SK-N-SH treated with all-trans-retinoic acid at 6 μM for 48 hours (cell line): ENCODE measurements around the gene TMEM151B.

Experiments used
- ARNTL ChIP-seq: fragments of 450-650 bp; formaldehyde crosslinking; IDR thresholded peaks from 2 replicates; pipeline ENCODE4 v1.5.0; 2020; ENCODE audit warnings: low read depth, mild to moderate bottlenecking, moderate library complexity, borderline replicate concordance
- CREB5 ChIP-seq: fragments of 250-450 bp; sonication (Bioruptor Pico); IDR thresholded peaks from 2 replicates; pipeline ENCODE4 v1.5.1; 2020; ENCODE audit warnings: low read depth, mild to moderate bottlenecking, moderate library complexity
- CSDC2 ChIP-seq: fragments of 250-450 bp; sonication (Bioruptor Pico); IDR thresholded peaks from 2 replicates; pipeline ENCODE4 v1.5.0; 2020; ENCODE audit warnings: mild to moderate bottlenecking, moderate library complexity
- CSRNP3 ChIP-seq: fragments of 250-450 bp; sonication (Bioruptor Pico); IDR thresholded peaks from 2 replicates; pipeline ENCODE4 v1.5.1; 2021; ENCODE audit warnings: mild to moderate bottlenecking, moderate library complexity
- ESRRG ChIP-seq: fragments of 250-450 bp; sonication (Bioruptor Pico); IDR thresholded peaks from 2 replicates; pipeline ENCODE4 v1.6.1; 2021; ENCODE audit warnings: mild to moderate bottlenecking
- OSR1 ChIP-seq: fragments of 250-450 bp; sonication (Bioruptor Pico); IDR thresholded peaks from 2 replicates; pipeline ENCODE4 v1.8.0; 2022; ENCODE audit warnings: moderate library complexity, mild to moderate bottlenecking, inconsistent platforms
- PATZ1 ChIP-seq: fragments of 250-450 bp; sonication (Bioruptor Pico); IDR thresholded peaks from 2 replicates; pipeline ENCODE4 v1.8.0; 2020; ENCODE audit warnings: mild to moderate bottlenecking, moderate library complexity, borderline replicate concordance
- PPARA ChIP-seq: fragments of 250-450 bp; sonication (Bioruptor Pico); IDR thresholded peaks from 2 replicates; pipeline ENCODE4 v1.5.0; 2020; ENCODE audit warnings: mild to moderate bottlenecking, borderline replicate concordance
- RARB ChIP-seq: fragments of 250-450 bp; sonication (Bioruptor Pico); IDR thresholded peaks from 2 replicates; pipeline ENCODE4 v1.8.0; 2021; ENCODE audit warnings: mild to moderate bottlenecking, moderate library complexity
- SNAI2 ChIP-seq: fragments of 250-450 bp; sonication (Bioruptor Pico); IDR thresholded peaks from 2 replicates; pipeline ENCODE4 v1.5.0; 2020; ENCODE audit warnings: mild to moderate bottlenecking, moderate library complexity
- TSHZ2 ChIP-seq: fragments of 250-450 bp; sonication (Bioruptor Pico); IDR thresholded peaks from 2 replicates; pipeline ENCODE4 v1.5.0; 2020; ENCODE audit warnings: mild to moderate bottlenecking, moderate library complexity
- ZFP3 ChIP-seq: fragments of 250-450 bp; sonication (Bioruptor Pico); IDR thresholded peaks from 2 replicates; pipeline ENCODE4 v1.5.0; 2020; ENCODE audit warnings: mild to moderate bottlenecking, moderate library complexity
- ZNF565 ChIP-seq: fragments of 450-650 bp; formaldehyde crosslinking; conservative IDR thresholded peaks from 2 replicates; pipeline ENCODE4 v1.5.0; 2020; ENCODE audit warnings: low read depth, mild to moderate bottlenecking, moderate library complexity
- ZNF8 ChIP-seq: fragments of 450-650 bp; formaldehyde crosslinking; IDR thresholded peaks from 2 replicates; pipeline ENCODE4 v1.5.0; 2020; ENCODE audit warnings: mild to moderate bottlenecking, moderate library complexity

GRCh38 chr6:44229376-44230033 is 40.7 kb upstream of the TMEM151B start:
- TF ChIP-seq CSDC2 (CRISPR knock-in tag): no peak
- no peak for TF ChIP-seq CSRNP3 (CRISPR knock-in tag)
- TF ChIP-seq RARB: no peak
- TF ChIP-seq PATZ1 (CRISPR knock-in tag): no peak
- TF ChIP-seq ARNTL (CRISPR knock-in tag): no peak
- no peak for TF ChIP-seq PPARA (CRISPR knock-in tag)
- TF ChIP-seq TSHZ2: no peak
- TF ChIP-seq SNAI2 (CRISPR knock-in tag): no peak
- no peak for TF ChIP-seq ESRRG (CRISPR knock-in tag)
- no peak for TF ChIP-seq ZNF8 (CRISPR knock-in tag)
- TF ChIP-seq ZFP3 (CRISPR knock-in tag): no peak
- TF ChIP-seq CREB5 (CRISPR knock-in tag): no peak
- TF ChIP-seq ZNF565 (CRISPR knock-in tag): no peak
- no peak for TF ChIP-seq OSR1 (CRISPR knock-in tag)
